SH-SY5Y (cell line): ENCODE measurements around the gene EIF3F.

Experiments used
- GATA2 ChIP-seq: IDR thresholded peaks from 2 replicates; pipeline ENCODE4 v1.6.1; 2011; ENCODE audit warnings: mild to moderate bottlenecking, low read depth, low read length
- GATA3 ChIP-seq: IDR thresholded peaks from 2 replicates; pipeline ENCODE4 v1.6.1; 2011; ENCODE audit warnings: low read depth, mild to moderate bottlenecking, low read length, moderate library complexity

EIF3F gene, protein sequence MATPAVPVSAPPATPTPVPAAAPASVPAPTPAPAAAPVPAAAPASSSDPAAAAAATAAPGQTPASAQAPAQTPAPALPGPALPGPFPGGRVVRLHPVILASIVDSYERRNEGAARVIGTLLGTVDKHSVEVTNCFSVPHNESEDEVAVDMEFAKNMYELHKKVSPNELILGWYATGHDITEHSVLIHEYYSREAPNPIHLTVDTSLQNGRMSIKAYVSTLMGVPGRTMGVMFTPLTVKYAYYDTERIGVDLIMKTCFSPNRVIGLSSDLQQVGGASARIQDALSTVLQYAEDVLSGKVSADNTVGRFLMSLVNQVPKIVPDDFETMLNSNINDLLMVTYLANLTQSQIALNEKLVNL

GRCh38 chr11:7986768-7987559, at the start of gene EIF3F:
TSS of gene EIF3F (plus strand) at chr11:7987337. CDS start at chr11:7987353, 16 bp downstream.
- TF ChIP-seq GATA2 (no peak), GATA3 (no peak)

DNA sequence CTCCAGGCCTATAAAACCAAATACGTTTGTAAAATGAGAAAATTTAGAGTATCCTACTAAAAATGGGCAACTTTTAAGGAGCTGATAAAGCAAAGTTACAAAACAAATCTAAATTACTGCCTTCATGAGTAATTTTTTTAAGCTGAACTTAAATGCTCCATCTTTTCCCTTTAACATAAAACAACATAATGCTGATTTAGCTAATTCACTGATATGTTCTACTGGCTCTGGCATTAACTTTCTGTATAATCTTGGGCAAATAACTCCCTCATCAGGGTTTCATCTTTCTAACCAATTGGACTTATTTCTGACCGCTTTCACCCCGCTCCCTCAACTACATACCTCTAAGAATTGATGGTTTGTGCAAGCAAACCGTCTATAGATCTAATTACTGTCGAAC, 46.0 kb upstream of the EIF3F start:
- TF ChIP-seq GATA2 (no peak), GATA3 (no peak)

- TF ChIP-seq GATA2 (no peak), GATA3 (no peak)
These were observed 45.5 kb upstream of the EIF3F start, which contains the start of gene OR10A3 for GRCh38 chr11:7941608-7942007. TSS of gene OR10A3 (minus strand) at chr11:7941708. CDS start at chr11:7939520, 2,188 bp downstream.

- TF ChIP-seq GATA2 (no peak), GATA3 (no peak)
These were observed 43.0 kb upstream of the EIF3F start for GRCh38 chr11:7944123-7944522.

DNA sequence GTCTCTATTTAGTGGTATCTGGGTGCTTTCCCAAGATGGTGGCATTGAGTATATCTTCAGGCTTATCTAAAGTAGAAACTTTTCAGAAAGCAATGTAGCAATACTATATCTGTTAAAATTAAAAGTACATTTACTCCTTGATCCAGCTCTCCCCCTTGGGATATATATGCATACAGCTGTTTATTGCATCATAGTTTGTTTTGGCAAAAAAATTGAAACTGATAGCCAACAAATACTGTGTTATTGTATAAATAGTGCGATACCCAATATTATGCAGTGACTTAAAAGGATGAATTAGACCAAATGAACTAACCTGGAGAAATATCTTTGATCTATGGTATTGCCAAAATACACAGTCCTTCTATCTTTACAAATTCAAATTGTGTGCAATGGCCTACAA, 37.2 kb upstream of the EIF3F start:
- TF ChIP-seq GATA2 (no peak), GATA3 (no peak)

GRCh38 chr11:7955191-7955590, 31.9 kb upstream of the EIF3F start:
- TF ChIP-seq GATA2 (no peak), GATA3 (no peak)

DNA sequence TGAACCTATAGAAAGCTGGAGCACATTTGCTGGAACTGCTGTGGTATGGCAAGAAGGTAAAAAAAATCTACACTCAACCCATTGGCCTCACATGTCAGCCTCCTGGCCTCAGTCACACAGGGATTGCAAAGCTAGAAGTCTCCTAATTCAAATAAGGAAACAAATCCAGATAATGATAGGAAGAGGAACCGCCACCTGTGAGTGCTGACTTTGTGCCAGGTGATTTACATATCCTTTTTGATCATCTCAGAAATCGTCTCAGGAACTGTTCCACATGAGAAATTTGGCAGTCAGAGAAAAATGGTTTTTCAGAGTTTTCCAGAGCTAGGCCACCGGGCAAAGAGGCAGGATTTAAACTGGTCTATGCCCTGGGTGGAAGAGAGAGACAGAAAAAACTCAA, 22.9 kb upstream of the EIF3F start:
- TF ChIP-seq GATA3: no peak
- no peak for TF ChIP-seq GATA2

DNA sequence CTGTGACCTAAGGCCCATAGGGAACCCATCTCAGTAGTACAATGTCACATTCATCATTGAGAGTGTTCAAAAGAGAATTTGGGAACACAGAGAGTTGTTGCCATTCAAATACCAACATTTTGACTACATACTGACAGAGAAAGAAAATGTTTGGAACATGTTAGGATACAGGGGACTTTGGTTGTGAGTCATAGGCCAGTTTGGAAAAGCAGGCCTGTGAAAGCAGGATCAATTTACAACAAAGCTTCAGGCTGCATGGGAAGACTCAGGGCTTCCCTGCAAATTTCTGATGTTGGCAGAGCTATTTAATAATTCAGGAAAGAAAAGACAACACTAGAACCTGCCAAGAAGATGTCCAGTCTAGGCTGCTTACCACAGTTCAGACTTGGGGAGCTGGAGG, 22.3 kb upstream of the EIF3F start:
- no peak for TF ChIP-seq GATA3
- no peak for TF ChIP-seq GATA2

DNA sequence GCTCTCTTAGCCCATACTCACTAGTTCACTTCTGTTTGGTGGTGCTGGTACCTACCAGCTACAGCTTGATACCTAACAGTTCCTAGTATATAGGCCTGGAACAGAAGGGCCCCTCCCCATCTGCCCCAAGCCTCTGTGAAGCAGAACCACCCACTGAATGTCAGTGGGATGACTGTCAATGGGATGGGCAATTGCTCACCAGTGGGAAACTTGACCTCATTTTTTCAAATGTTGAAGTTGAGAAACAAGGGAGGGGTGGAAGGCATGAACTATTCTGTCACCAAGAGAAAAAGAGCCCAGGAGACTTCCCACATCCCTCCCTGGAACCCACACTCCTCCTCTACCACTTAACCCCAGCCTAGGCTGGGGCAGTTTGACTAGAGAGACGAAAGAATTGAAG, 21.8 kb upstream of the EIF3F start, which contains the start of gene NLRP10:
NLRP10 (minus strand) TSS at position 62 of the 400 bp plus-strand sequence. CDS start 1,952 bp downstream, outside the sequence.
- TF ChIP-seq GATA3 (no peak), GATA2 (no peak)

DNA sequence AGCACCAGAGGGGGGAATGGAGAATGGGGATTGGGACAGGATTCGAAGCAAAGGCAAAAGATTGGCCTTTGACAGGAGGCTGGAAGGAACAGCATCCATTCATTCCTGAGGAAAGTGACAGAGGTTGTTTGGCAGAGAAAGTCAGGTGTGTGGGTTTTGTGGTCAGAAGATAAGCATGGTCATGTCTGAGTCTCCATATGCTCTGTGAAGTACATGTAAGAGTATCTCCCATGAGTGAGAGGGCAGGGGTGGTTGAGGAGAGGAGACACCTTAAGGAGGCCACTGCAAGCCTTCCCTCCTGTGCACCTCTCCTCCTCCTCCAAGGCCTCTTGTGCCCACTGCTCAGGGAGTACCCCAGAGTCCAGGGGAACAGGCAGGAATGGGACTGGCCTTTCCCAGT, 20.0 kb upstream of the EIF3F start:
- no peak for TF ChIP-seq GATA2
- TF ChIP-seq GATA3: no peak

GRCh38 chr11:7967826-7968225, 19.3 kb upstream of the EIF3F start:
- TF ChIP-seq GATA3: no peak
- TF ChIP-seq GATA2: no peak

- TF ChIP-seq GATA2: no peak
- no peak for TF ChIP-seq GATA3
These were observed 18.5 kb upstream of the EIF3F start for GRCh38 chr11:7968686-7969085.

- no peak for TF ChIP-seq GATA2
- TF ChIP-seq GATA3: no peak
These were observed 17.1 kb upstream of the EIF3F start for GRCh38 chr11:7969756-7970646.

DNA sequence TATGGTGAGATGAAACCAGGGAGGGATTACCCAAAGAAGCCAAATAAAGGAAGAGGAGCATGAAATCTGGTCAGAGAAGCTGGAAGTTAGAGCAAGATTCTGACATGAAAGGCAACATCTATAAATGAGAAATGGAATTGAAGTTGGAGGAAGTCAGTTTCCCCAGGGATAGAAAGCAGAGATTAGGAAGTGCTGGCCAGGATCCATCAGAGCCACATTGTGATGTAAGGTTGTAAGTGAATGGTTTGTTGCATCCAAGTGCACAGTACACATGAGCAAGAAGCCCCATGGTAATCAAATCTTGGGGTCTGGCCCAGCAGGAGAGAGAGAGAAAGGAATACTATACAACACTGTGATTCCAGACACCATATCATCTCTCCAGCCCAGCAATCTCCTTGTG, 15.3 kb upstream of the EIF3F start:
- TF ChIP-seq GATA3: no peak
- TF ChIP-seq GATA2: no peak

DNA sequence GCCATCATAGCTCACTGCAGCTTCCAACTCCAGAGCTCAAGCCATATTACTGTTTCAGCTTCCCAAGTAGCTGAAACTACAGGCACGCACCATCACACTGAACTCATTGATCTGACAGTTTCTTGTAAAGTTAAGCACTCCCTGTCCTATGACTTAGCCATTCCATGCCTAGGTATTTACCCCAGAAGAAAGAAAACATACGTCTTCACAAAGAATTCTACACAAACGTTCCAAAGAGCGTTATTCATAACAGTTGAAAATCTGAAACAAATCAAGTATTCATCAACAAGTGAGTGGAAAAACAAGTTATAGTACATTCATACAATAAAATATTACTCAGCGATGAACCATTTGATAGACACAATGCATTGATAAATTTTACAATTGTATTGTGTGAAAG, 14.1 kb upstream of the EIF3F start:
- TF ChIP-seq GATA2: no peak
- TF ChIP-seq GATA3: no peak
